Chondrocyte (in vitro differentiated cells): ENCODE results near the gene GAST. TPM values are rescaled to one million over a fixed set of nuclear protein-coding genes. Genes with fewer than 3 reads are reported as not detected.
"Not testable (repeated sequence)": the region's sequence is repeated elsewhere in the genome, so short reads cannot be mapped to it uniquely, and the experiment has no call there.

Source experiments
- DNase-seq: peaks from one replicate; pipeline ENCODE4 v3.0.0; 2021; ENCODE audit warnings: mixed read lengths, low spot score
- H3K27ac Mint-ChIP-seq: one replicate; pipeline ENCODE4 v1.8.0; 2021; ENCODE audit warnings: mild to moderate bottlenecking, moderate library complexity, mixed read lengths; ENCODE audit not compliant: unreplicated experiment
- H3K27me3 Mint-ChIP-seq: 2 replicates; pipeline ENCODE4 v1.8.0; 2021; ENCODE audit warnings: low read depth, mixed read lengths
- H3K36me3 Mint-ChIP-seq: 2 replicates; pipeline ENCODE4 v1.8.0; 2021; ENCODE audit warnings: low read depth, mixed read lengths
- H3K4me1 Mint-ChIP-seq: 2 replicates; pipeline ENCODE4 v1.8.0; 2021; ENCODE audit warnings: low read depth, mild to moderate bottlenecking, mixed read lengths
- H3K4me3 Mint-ChIP-seq: one replicate; pipeline ENCODE4 v1.8.0; 2021; ENCODE audit warnings: mild to moderate bottlenecking, moderate library complexity, mixed read lengths; ENCODE audit not compliant: unreplicated experiment
- H3K9me3 Mint-ChIP-seq: 2 replicates; pipeline ENCODE4 v1.8.0; 2021; ENCODE audit warnings: low read depth, mixed read lengths
- total RNA-seq: library from RNA; stranded (reverse); gene quantifications from 3 replicates; pipeline ENCODE4 v1.2.1, GENCODE V29; 2021
- TF ChIP-seq, protein P1 (sequence below): fragments of 200-600 bp; sonication (generic); IDR thresholded peaks from 2 replicates; pipeline ENCODE4 v1.5.0; 2021; ENCODE audit warnings: antibody characterized with exemption, mild to moderate bottlenecking, moderate library complexity

GAST gene
- total RNA-seq, 1 donor from 2014 or later: not detected

GRCh38 chr17:41665566-41666236 lies 46.4 kb upstream of the GAST start:
- H3K4me1 Mint-ChIP-seq: peaks cover 15% of the 10 kb centered on the region
- peak overlapping the region; percentile 72 for H3K4me3 Mint-ChIP-seq
- no peaks in the 10 kb centered on the region for H3K36me3 Mint-ChIP-seq
- TF ChIP-seq, protein P1, sequence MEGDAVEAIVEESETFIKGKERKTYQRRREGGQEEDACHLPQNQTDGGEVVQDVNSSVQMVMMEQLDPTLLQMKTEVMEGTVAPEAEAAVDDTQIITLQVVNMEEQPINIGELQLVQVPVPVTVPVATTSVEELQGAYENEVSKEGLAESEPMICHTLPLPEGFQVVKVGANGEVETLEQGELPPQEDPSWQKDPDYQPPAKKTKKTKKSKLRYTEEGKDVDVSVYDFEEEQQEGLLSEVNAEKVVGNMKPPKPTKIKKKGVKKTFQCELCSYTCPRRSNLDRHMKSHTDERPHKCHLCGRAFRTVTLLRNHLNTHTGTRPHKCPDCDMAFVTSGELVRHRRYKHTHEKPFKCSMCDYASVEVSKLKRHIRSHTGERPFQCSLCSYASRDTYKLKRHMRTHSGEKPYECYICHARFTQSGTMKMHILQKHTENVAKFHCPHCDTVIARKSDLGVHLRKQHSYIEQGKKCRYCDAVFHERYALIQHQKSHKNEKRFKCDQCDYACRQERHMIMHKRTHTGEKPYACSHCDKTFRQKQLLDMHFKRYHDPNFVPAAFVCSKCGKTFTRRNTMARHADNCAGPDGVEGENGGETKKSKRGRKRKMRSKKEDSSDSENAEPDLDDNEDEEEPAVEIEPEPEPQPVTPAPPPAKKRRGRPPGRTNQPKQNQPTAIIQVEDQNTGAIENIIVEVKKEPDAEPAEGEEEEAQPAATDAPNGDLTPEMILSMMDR: peak; percentile 98
- no peak for DNase-seq
- H3K27ac Mint-ChIP-seq: peak overlapping the region; percentile 94
- no peaks in the 10 kb centered on the region for H3K27me3 Mint-ChIP-seq
- H3K9me3 Mint-ChIP-seq: no peaks in the 10 kb centered on the region

DNA sequence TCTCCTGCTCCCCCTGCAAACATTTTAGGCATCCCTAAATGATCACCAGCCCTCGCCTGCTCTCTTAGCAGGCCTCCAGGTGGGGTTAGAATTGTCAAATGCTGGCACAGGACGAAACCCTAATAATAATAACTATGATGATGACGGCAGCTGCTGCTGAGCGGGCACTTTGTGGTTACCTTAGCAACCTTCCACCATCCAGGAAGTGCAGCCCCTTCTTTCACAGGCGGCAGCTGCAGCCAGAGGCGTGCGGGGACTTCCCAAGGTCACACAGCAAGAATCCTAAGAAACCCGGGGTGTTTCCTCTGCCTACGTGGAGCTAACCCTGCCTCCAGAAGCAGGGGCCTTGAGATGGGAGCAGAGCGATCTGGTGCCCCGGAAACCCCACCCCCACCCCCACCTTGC lies 45.9 kb upstream of the GAST start:
- Mint-ChIP-seq H3K27ac (peak overlapping the region; percentile 94), H3K9me3 (no peaks in the 10 kb centered on the region), H3K27me3 (no peaks in the 10 kb centered on the region), H3K4me3 (peak overlapping the region; percentile 72), H3K36me3 (no peaks in the 10 kb centered on the region), H3K4me1 (peaks cover 15% of the 10 kb centered on the region)
- TF ChIP-seq, protein P1: peak; percentile 64
- DNase-seq: no peak

GRCh38 chr17:41666708-41667279 lies 45.3 kb upstream of the GAST start:
- peak overlapping the region; percentile 94 for H3K27ac Mint-ChIP-seq
- no peak for DNase-seq
- H3K9me3 Mint-ChIP-seq: no peaks in the 10 kb centered on the region
- peaks cover 15% of the 10 kb centered on the region for H3K4me1 Mint-ChIP-seq
- no peaks in the 10 kb centered on the region for H3K27me3 Mint-ChIP-seq
- TF ChIP-seq, protein P1: peak; percentile 94
- H3K36me3 Mint-ChIP-seq: no peaks in the 10 kb centered on the region
- peak overlapping the region; percentile 72 for H3K4me3 Mint-ChIP-seq

GRCh38 chr17:41667280-41668041 lies 44.7 kb upstream of the GAST start:
- peak; percentile 84 for DNase-seq
- H3K4me1 Mint-ChIP-seq: peaks cover 15% of the 10 kb centered on the region
- TF ChIP-seq, protein P1: peak; percentile 43
- no peak overlapping the region for H3K4me3 Mint-ChIP-seq
- peak overlapping the region; percentile 63 for H3K27ac Mint-ChIP-seq
- H3K27me3 Mint-ChIP-seq: no peaks in the 10 kb centered on the region
- H3K36me3 Mint-ChIP-seq: no peaks in the 10 kb centered on the region
- no peaks in the 10 kb centered on the region for H3K9me3 Mint-ChIP-seq

- H3K4me3 Mint-ChIP-seq: no peak overlapping the region
- H3K9me3 Mint-ChIP-seq: no peaks in the 10 kb centered on the region
- no peak overlapping the region for H3K27ac Mint-ChIP-seq
- DNase-seq: no peak
- H3K27me3 Mint-ChIP-seq: no peaks in the 10 kb centered on the region
- TF ChIP-seq, protein P1: no peak
- peaks cover 12% of the 10 kb centered on the region for H3K4me1 Mint-ChIP-seq
- H3K36me3 Mint-ChIP-seq: no peaks in the 10 kb centered on the region
Observed at GRCh38 chr17:41672153-41672552, 40.0 kb upstream of the GAST start.

DNA sequence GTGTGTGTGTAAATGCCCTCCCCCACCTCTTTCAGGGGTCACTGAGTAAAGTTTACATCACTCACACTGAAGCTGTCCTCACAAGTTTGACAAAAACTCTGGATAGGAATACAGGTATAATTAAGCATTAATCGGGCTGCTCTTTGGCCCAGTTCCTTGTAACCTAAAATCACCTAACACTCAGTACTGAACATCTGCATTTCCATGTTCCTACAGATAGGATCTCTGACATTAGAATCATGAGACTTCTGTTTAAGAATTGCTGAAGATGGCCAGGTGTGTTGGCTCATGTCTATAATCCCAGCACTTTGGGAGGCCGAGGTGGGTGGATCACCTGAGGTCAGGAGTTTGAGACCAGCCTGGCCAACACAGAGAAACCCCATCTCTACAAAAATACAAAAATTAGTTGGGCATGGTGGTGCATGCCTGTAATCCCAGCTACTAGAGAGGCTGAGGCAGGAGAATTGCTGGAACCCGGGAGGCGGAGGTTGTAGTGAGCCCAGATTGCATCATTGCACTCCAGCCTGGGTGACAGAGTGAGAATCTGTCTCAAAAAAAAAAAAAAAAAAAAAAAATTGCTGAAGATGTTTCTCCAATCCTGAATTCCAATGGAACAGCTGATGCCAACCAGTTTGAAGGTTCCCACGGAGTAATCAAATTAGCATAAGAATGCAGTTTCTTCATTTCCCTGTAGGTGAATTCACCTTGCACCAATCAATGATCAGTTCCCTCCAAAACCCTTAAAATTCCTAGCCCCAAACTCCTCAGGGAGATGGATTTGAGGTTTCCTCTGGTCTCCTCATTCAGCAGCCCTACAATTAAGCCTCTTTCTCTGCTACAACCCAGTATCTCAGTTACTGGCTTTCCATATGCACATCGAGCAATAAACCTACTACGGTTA lies 36.7 kb upstream of the GAST start:
- H3K4me3 Mint-ChIP-seq, H3K9me3 Mint-ChIP-seq, H3K27me3 Mint-ChIP-seq, H3K36me3 Mint-ChIP-seq, DNase-seq: not testable (repeated sequence)
- peak overlapping the region; percentile 32 for H3K27ac Mint-ChIP-seq
- H3K4me1 Mint-ChIP-seq: peaks cover 21% of the 10 kb centered on the region
